GM18507 (cell line): ENCODE measurements around the gene OBI1.

ENCODE experiments used
- DNase-seq: peaks from one replicate; pipeline ENCODE4 v3.0.0; 2011; ENCODE audit warnings: low read depth; ENCODE audit not compliant: insufficient read length; ENCODE audit errors: extremely low spot score
- FAIRE-seq: peaks from 2 replicates; lab custom pipeline; 2011; peaks lifted over from hg19 to GRCh38; lab: Jason Lieb, UNC

Gene OBI1

DNA sequence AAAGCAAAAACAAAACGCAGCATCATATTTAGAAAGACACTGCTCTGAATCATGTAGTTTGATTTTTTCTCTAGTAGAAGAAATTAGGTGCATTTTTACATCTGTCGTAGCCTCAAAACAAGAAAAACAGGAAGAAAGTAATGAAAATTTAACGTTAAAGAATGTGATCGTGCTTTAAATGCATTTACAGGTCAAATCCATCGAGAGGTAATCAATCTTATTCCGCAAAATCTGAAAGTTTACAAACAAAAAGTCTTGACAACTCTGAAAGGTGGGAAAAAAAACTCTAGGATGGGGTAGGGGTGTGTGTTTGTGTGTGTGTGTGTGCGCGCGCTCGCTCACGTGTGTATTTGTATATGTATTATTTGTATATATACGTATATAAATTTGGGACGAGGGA, 65.8 kb downstream of the OBI1 start:
- no peak for FAIRE-seq
- DNase-seq, result no peak

DNA sequence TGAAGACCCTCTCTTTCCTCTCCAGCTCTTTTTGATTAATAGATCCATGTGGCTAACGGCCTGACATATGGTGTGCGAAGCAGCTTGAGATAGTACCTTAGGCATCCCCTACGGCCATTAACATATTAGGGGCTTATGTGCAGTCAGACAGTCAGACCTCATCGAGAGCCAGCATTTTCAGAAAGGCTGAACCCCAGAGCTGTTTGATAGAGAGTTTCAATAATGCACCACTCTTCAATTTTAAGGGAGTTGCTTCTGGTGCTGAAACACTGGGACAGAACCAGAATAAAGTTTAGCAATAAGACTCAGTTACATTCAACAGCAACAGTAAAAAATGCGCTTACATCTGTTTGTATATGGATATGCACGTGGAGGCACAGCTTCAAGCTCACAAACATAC, 66.4 kb downstream of the OBI1 start:
- no peak for FAIRE-seq
- no peak for DNase-seq

DNA sequence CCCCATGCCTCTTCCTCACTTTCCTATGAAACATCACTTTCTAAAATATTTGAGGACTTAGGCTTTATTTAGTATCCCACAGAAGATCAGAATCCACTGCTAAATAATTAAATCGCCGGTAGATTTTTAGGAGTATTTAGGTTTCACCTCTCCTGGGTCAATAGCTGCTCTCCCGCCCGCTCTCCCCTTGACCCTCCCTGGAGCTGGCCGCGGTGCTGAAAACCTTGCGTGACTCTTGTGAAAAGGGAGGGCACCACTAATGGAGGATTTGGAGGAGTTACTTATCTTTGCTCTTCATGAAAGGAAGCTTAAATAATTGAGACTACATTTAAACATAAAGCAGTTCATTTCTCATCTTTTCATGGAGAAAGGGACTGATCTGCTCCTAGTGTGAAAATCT, 69.7 kb downstream of the OBI1 start:
- DNase-seq (no peak), FAIRE-seq (no peak)

DNA sequence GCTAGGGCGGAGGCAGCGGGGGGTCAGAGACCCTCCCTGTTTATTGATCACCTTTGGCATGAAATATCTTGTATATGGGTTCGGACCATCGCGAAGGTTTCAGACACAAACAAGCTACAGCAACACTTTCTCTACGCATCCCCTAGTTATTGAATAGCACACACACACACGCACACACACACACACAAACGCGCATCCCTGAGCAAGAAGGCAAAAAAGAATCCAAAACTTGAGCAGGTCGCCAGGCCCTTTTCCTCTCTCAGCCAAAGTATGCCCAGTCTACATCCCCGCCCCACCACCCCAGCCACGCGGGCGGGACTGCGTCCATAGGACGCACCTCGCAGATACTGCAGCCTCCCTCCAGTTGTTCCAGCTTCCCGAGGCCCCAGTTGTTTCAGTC, 71.6 kb downstream of the OBI1 start:
- DNase-seq (no peak), FAIRE-seq (no peak)

DNA sequence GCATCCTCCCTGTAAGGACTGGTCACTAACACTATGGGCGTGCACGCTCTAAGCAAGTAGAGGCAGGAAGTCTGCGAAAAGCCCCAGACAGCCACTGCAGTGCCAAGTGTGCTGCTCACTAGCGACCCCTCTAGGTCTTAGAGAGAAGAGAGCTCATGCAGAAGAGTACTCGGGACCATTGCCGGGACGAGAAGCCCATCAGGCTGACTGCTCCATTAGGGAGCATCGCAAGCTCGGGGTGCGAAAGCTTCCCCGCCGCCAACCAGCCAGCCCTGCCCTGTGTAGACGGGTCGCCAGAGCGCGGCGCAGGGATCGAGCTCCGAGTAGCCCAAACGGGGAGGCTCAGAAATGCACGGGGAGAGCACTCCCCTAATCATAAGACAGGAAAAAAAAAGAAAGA, 72.2 kb downstream of the OBI1 start:
- FAIRE-seq, result no peak
- DNase-seq, result no peak

DNA sequence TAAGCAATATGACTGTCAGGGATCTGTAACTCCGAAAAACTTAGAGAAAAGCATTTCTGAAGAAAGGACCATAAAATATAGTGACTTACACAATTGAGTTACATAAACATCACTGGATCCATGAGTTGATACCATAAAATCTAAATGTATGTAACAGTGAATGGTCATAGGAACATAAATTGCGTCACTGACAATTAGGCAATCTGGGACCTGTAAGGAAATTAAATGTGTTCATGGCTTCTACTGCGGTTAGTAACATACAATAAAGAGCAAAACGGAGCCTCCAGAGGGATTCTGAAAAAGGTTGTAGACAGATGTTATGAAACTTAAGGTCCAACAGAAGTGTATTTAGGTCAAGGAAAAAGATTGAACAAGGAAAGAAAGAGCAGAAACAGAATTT, 82.7 kb downstream of the OBI1 start:
- DNase-seq, result no peak
- FAIRE-seq, result no peak

- no peak for DNase-seq
- no peak for FAIRE-seq
Observed at GRCh38 chr13:78572459-78572858, 86.5 kb downstream of the OBI1 start.

DNA sequence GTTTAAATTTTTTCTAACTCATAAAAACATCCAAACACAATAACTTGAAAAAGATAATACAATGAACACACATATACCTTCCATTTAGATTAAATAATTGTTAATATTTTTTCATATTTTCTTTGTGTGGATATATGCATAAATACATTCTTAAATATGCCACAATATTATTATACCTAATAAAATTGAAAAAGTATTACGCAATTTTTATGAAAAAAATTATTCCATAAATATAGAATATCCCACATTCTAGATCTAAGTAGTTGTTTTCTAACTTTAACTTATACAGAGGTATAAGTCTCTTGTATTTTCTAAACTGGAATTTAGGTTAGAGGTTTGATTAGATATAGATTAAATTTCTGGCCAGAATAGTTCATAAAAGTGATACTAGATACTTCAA, 89.9 kb downstream of the OBI1 start:
- FAIRE-seq (no peak), DNase-seq (no peak)

GRCh38 chr13:78566631-78567030, 92.3 kb downstream of the OBI1 start:
- DNase-seq (no peak), FAIRE-seq (no peak)
